OCI-LY7 (cell line): Measurements from ENCODE around the gene DSE. TPM values are rescaled to one million over a fixed set of nuclear protein-coding genes. Genes with fewer than 3 reads are reported as not detected.

Experiments
- BruUV-seq: library from RNA; stranded (reverse); fragments of 400-500 nt; replicated peaks from 2 replicates; lab custom pipeline; 2021; lab: Mats Ljungman, UMichigan
- CTCF ChIA-PET: fragments of 300-600 bp; sonication (Branson Sonifier 250); formaldehyde crosslinking; loops from one replicate; lab custom pipeline; 2022; ENCODE audit warnings: antibody characterized with exemption; ENCODE audit not compliant: unreplicated experiment; lab: Charles Lee
- POLR2A ChIA-PET: fragments of 300-600 bp; sonication (Branson Sonifier 250); formaldehyde crosslinking; loops from one replicate; lab custom pipeline; 2022; ENCODE audit warnings: antibody characterized with exemption; lab: Charles Lee
- DNase-seq: peaks from one replicate; pipeline ENCODE4 v3.0.0-alpha.2; 2015; ENCODE audit warnings: low spot score
- H2AFZ ChIP-seq: fragments of 200-600 bp; sonication (generic), shearing (Covaris generic); 2 replicates; pipeline ENCODE4 v1.6.1; 2014; ENCODE audit warnings: mild to moderate bottlenecking, antibody characterized with exemption, low read length, moderate library complexity
- H3K27ac ChIP-seq: fragments of 200-600 bp; sonication (generic); 2 replicates; pipeline ENCODE4 v1.5.1; 2014; ENCODE audit warnings: mixed run types, low read depth, mild to moderate bottlenecking, moderate library complexity, low read length, inconsistent platforms; ENCODE audit not compliant: poor library complexity, severe bottlenecking
- H3K36me3 ChIP-seq: fragments of 200-600 bp; sonication (generic); 2 replicates; pipeline ENCODE4 v1.6.1; 2014; ENCODE audit warnings: mild to moderate bottlenecking, antibody characterized with exemption, low read length, moderate library complexity, mixed read lengths; ENCODE audit not compliant: insufficient read depth
- H3K4me1 ChIP-seq: fragments of 200-600 bp; sonication (generic); 2 replicates; pipeline ENCODE4 v1.5.1; 2014; ENCODE audit warnings: mild to moderate bottlenecking, low read length; ENCODE audit not compliant: insufficient read depth, poor library complexity, severe bottlenecking
- H3K4me2 ChIP-seq: fragments of 200-600 bp; sonication (generic); 2 replicates; pipeline ENCODE4 v1.6.1; 2014; ENCODE audit warnings: mild to moderate bottlenecking, low read length
- H3K4me3 ChIP-seq: fragments of 200-600 bp; sonication (generic); 2 replicates; pipeline ENCODE4 v1.5.1; 2014; ENCODE audit warnings: mild to moderate bottlenecking, low read depth, low read length; ENCODE audit not compliant: poor library complexity, severe bottlenecking
- H3K79me2 ChIP-seq: fragments of 200-600 bp; sonication (generic); 2 replicates; pipeline ENCODE4 v1.6.1; 2016; ENCODE audit warnings: low read depth, mild to moderate bottlenecking, low read length, moderate library complexity, mixed read lengths; ENCODE audit not compliant: insufficient read depth
- H3K9me2 ChIP-seq: fragments of 200-600 bp; sonication (generic); 2 replicates; pipeline ENCODE4 v1.6.1; 2016; ENCODE audit warnings: mild to moderate bottlenecking, low read length, mixed read lengths; ENCODE audit not compliant: insufficient read depth
- H3K9me3 ChIP-seq: fragments of 200-600 bp; sonication (generic); 2 replicates; pipeline ENCODE4 v1.6.1; 2014; ENCODE audit warnings: mild to moderate bottlenecking, mixed run types, low read length, mixed read lengths
- H4K20me1 ChIP-seq: fragments of 200-600 bp; sonication (generic); 2 replicates; pipeline ENCODE4 v1.6.1; 2014; ENCODE audit warnings: mild to moderate bottlenecking, antibody characterized with exemption, low read length, moderate library complexity, mixed read lengths; ENCODE audit not compliant: insufficient read depth
- CTCF ChIP-seq: fragments of 200-600 bp; sonication (generic); conservative IDR thresholded peaks from 2 replicates; pipeline ENCODE4 v1.5.1; 2014; ENCODE audit warnings: mild to moderate bottlenecking, antibody characterized with exemption, low read length, moderate library complexity, mixed read lengths
- EZH2phosphoT487 ChIP-seq: fragments of 200-600 bp; sonication (generic); IDR thresholded peaks from 2 replicates; pipeline ENCODE4 v1.6.1; 2018; ENCODE audit warnings: low read depth, borderline replicate concordance, mild to moderate bottlenecking, mixed run types, antibody characterized with exemption, low read length, moderate library complexity, mixed read lengths
- intact Hi-C: fragments of 100-400 bp; cut with micrococcal nuclease; formaldehyde crosslinking; loops from one replicate; pipeline ENCODE4 v1.10.0; 2022; ENCODE audit not compliant: unreplicated experiment
- total RNA-seq, 2 experiments: library from RNA; depleted of rRNA in 1 of 2; stranded (reverse); fragments of >200 nt in 1 of 2; shearing (Covaris generic) in 1 of 2; gene quantifications; 2 replicates each; pipeline ENCODE4 v1.2.3, GENCODE V29; 2014 to 2022

DSE gene
- total RNA-seq, 2 experiments from 2014 or later: 3.9 to 7.6 TPM

GRCh38 chr6:116351101-116351500 lies 19.6 kb upstream of the DSE start:
- TF ChIP-seq CTCF: no peak
- no peak for TF ChIP-seq EZH2phosphoT487
- Histone ChIP-seq H3K4me3 (no peak overlapping the region), H4K20me1 (no peaks in the 10 kb centered on the region), H3K9me3 (no peaks in the 10 kb centered on the region), H2AFZ (no peak overlapping the region), H3K79me2 (no peaks in the 10 kb centered on the region), H3K9me2 (no peaks in the 10 kb centered on the region), H3K36me3 (no peaks in the 10 kb centered on the region), H3K4me2 (no peak overlapping the region), H3K4me1 (no peaks in the 10 kb centered on the region), H3K27ac (no peak overlapping the region)
- intact Hi-C loops: no loop called here
- no peak for DNase-seq
- ChIA-PET CTCF (no interaction called here), POLR2A (interaction anchor here (0.6 kb wide), 2 partner anchors 21 to 425 kb away, joined by 3 to 4 read pairs; no protein-coding TSS in a partner anchor)
- no TSS peak for BruUV-seq

- H2AFZ ChIP-seq: no peak overlapping the region
- CTCF ChIA-PET: no interaction called here
- H3K9me2 ChIP-seq: no peaks in the 10 kb centered on the region
- no peak for TF ChIP-seq EZH2phosphoT487
- TF ChIP-seq CTCF: no peak
- no peak for DNase-seq
- no peaks in the 10 kb centered on the region for H3K9me3 ChIP-seq
- BruUV-seq: no TSS peak
- no peak overlapping the region for H3K27ac ChIP-seq
- intact Hi-C loops: no loop called here
- H3K79me2 ChIP-seq: no peaks in the 10 kb centered on the region
- H3K4me3 ChIP-seq: no peak overlapping the region
- H4K20me1 ChIP-seq: no peaks in the 10 kb centered on the region
- no peak overlapping the region for H3K4me2 ChIP-seq
- no peaks in the 10 kb centered on the region for H3K4me1 ChIP-seq
- POLR2A ChIA-PET: interaction anchor here (0.7 kb wide), 1 partner anchor 39 kb away, joined by 3 read pairs; no protein-coding TSS in a partner anchor
- H3K36me3 ChIP-seq: no peaks in the 10 kb centered on the region
Measured at GRCh38 chr6:116352515-116353471, 18.0 kb upstream of the DSE start.

- H3K4me1 ChIP-seq: no peaks in the 10 kb centered on the region
- TF ChIP-seq CTCF: no peak
- TF ChIP-seq EZH2phosphoT487: no peak
- CTCF ChIA-PET: no interaction called here
- no peaks in the 10 kb centered on the region for H3K36me3 ChIP-seq
- H3K9me2 ChIP-seq: no peaks in the 10 kb centered on the region
- no peak for DNase-seq
- POLR2A ChIA-PET: no interaction called here
- no peak overlapping the region for H3K4me3 ChIP-seq
- no peak overlapping the region for H2AFZ ChIP-seq
- intact Hi-C loops: no loop called here
- H3K4me2 ChIP-seq: no peak overlapping the region
- H3K9me3 ChIP-seq: no peaks in the 10 kb centered on the region
- no peaks in the 10 kb centered on the region for H4K20me1 ChIP-seq
- BruUV-seq: no TSS peak
- no peaks in the 10 kb centered on the region for H3K79me2 ChIP-seq
- H3K27ac ChIP-seq: no peak overlapping the region
Measured at GRCh38 chr6:116354236-116354635, 16.5 kb upstream of the DSE start.
